Measurements from ENCODE around the gene PTCD3.

Gene PTCD3

DNA sequence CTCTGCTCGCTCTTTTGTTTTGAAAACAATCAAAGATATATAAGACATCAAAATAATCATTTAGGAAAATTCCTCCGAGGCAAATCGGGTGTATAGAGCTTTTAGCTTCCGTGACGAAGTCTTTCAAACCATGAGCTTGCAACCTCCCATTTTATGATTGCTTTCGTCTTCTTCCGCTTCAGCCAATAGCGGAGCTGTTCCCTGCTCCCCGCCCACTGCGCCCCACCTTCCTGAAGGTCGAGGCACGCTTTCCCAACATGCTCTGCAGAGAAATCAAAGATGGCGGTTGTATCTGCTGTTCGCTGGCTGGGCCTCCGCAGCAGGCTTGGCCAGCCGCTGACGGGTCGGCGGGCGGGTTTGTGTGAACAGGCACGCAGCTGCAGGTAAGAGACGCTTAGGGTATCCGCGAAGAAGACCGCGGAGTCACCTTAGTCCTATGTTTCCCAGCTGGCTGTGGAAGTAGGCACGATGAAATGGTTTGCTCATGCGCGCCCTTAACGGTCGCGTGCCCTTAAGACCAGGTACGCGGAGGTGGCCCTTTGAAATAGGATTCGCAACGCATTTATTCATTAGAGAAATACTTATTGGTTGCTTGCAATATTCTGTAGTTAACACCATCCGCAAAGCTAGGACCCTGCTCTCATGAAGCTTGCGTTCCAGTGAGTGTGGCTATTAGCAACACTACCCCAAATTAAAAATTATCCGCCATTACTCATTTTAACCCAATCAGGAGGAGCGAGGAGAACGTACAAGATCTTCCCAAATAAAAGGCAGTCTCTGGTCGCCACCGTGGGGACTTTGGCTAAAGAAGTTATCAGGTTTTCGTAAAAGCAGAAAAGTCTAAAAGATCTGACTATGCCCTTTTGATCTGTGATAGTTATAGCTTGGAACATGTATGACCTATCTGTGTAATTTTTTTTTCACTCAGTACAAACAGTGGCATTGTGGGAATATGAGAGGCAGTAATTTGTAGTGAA is at the start of gene PTCD3:
TSS of gene PTCD3 (plus strand) at position 267 of the 977 bp plus-strand sequence. CDS start at position 280, 13 bp downstream.
- DNase-seq = peak; percentile 92

DNA sequence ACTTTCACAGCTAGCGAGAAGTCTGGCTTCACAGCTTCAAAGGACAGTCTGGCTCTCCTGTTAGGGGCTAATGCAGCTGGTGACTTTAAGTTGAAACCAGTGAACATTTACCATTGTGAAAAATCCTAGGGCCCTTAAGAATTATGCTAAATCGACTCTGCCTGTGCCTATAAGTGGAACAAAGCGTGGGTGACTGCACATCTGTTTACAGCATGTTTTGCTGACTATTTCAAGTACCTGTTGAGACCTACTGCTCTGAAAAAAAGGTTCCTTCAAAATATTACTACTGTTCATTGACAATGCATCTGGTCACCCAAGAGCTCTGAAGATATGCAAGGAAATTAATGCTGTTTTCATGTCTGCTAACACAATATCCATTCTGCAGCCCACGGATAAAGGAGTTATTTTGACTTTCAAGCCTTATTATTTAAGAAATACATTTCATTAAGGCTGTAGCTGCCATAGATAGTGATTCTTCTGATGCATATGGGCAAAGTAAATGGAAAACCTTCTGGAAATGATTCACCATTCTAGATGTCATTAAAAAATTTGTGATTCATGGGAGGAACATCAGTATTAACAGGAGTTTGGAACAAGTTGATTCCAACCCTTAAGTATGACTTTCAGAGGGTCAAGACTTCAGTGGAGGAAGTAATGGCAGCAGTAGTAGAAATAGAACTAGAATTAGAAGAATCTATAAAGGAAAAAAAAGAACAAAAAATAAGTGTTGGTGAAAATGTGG is 49.3 kb upstream of the PTCD3 start:
- no peak for DNase-seq

DNA sequence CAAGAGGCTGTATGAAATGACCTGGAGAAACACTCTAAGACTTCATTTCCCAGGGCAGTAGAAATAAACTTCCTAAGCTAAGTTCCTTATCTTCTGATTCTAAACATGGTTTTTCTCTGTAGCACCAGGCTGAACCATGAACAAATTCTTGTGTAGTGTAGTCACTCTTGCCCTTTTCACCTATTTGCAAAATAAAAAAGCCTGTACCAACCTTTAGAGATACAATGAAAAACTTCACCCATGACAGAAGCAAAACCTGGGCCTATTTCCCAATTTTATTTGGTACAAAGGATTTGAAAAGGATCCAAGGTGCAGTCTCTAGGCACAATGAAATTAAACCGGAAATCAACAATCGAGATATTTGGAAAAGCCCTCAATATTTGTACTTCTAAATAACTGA is 44.0 kb upstream of the PTCD3 start:
- DNase-seq = no peak

DNA sequence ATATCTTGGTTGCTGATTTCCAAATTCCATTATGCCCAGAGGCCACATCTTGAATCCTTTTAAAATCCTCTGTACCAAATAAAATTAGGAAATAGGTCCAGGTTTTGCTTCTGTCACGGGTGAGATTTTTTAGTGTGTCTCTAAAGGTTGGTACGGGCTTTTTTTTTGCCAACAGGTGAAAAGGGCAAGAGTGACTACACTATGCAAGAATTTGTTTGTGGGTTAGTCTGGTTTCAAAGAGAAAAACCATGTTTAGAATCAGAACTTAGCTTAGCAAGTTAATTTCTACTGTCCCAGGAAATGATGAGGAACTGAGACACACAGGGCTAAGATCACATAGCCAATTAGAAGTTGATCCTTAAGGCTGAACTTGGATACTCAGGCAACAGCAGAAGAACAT is 42.0 kb upstream of the PTCD3 start:
- no peak for DNase-seq

DNA sequence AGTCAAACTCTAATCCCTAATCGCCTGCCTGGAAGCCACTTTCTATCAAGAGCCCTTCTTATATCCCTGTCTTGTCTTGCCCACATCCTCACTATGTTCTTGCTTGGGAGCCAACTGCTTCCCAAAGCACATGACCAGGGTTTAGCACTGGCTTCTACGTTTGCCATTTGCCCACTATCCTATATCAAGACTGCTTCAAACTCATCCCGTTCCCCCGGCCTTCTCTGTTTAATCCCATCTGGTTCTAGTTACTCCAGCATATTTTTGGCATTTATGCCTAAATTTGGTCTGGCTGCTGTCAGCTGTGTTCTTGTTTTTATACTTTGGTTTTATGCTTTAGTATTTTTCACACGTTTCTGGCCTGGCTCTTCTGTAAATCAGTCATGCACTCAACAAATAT is 40.5 kb upstream of the PTCD3 start:
- DNase-seq = no peak

DNA sequence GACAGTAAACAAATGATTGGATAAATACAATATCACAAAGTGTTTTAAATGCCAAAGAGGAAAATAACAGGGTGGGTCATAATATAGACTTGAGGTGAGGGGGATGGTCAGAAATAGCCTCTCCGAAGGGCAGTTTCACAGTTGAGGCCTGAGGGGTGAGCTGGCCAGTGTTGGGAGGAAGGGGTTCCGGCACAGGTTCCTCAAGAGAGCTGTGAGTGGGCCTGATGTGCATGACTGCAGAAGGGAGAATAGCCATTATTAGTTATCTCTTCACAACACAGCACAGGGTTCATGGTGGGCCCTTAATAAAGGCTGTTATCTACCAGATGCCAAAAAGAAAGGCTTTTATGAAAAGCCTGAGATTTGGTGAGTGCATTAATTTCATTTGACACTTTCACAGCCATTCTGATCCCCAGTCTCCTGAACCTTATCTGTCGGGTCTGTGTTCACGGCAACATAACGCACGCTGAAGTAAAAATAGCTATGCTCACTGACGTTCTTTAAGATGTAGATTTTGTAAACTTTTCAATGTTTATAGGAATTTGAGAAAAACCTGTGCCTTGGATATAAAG is 39.9 kb upstream of the PTCD3 start:
- no peak for DNase-seq

DNA sequence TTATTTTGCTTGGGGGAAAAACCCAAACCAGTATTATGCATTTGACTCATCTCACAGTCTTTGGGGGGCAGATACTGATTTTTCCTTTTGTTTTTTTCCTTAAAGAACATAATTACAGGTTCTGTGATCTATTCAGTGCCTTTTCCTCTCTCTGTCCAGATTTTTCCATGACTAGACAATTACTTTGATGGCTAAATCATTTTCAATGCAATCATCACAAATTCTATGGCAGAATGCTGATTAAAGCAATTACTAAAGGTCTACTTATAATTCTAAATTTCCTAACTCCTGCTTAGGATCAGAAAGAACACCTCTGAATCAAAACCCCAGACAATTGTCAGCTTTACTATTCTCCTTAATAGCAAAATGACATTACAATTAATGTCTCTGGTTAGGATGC is 39.1 kb upstream of the PTCD3 start:
- no peak for DNase-seq

DNA sequence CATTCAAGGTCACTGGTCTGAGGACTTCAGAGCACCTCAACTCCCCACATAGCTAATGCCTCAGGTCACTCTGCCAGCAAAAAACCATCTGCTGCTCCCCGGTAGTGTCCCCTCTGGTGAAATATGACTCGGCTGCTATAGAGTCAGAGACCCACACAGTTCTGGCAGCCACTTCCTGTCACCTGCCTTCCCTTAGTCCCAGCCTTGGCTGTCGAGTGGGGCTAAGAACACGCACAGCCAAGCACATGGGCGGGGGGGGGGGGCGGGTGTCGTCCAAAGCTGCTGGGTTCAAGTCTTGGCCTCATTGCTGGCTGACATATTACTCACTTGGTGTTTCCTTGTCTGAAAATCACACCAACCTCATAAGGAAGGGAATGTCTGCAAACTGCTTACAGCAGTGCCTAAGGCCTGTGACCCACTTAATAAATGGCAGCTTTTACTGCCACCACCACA is 37.9 kb upstream of the PTCD3 start:
- peak; percentile 20 for DNase-seq

DNA sequence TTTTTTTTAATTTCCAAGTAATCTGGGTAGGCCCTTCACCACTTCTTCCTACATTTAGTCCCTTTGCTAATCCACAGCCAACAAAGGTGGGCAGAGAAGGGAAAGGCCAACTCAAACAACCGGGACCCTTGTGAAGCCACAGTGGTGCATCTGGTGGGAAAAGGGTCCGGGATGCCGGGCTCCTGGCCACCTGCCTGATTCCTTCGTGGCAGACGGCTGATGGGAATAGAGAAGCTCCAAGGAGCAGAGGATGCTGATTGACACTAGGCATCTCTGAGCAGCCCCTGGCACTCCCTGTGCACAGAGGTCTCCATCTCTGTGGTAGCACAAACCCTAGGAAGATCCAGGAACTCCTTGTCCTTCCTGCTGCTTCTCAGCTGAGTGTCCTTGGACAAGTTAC is 37.4 kb upstream of the PTCD3 start:
- no peak for DNase-seq

DNA sequence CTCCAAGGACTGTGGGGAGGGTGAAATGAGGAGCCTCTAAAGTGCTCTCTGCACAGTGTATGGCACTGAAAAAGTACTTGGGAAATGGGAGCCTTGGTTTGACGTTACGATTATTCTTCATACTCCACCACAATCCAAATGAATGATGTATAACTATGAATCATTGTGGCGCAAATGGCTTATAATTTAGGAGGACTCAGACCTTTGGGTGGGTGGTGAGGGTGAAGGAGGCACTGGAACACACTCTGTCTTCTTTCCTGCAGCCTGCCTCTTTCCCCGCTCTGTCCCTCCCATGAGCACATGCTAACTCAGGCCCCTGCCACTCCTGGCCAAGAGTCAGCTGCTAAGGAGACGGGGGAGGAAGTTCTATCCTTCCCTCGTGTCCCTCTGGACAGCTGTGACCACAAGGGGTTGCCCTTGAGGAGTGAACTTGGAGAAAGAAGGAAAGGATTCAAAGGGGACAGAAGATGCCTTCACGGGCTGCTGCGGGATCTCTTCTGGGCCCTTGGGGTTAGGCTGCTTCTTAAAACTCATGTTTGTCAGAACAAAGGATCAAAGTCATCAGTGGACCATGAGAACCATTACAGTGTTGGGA is 36.8 kb upstream of the PTCD3 start:
- no peak for DNase-seq

DNA sequence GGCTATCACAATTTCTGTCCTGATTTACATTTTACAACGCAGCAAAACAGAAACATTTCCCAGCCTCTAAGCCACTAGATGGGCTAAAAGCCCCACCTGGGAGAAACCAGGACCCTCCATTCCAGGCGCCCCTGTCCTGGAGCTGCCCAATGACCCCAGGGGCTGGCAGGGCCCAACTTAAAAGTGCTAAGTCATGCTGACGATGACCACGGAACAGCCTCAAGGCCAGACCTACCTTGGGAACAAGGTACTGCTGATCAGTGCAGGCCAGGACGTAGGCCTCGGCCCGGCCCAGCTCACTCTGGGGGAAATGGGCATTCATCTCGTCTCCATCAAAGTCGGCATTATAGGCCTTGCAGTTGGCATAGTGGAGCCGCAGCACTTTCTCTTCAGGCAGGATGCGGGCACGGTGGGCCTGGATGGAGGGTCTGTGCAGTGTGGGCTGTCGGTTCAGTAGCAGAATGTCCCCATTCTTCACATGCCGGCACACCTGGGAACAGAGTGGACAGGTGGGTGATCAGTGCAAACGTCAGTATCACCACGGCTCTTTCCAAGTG is 36.2 kb upstream of the PTCD3 start:
- DNase-seq = no peak

DNA sequence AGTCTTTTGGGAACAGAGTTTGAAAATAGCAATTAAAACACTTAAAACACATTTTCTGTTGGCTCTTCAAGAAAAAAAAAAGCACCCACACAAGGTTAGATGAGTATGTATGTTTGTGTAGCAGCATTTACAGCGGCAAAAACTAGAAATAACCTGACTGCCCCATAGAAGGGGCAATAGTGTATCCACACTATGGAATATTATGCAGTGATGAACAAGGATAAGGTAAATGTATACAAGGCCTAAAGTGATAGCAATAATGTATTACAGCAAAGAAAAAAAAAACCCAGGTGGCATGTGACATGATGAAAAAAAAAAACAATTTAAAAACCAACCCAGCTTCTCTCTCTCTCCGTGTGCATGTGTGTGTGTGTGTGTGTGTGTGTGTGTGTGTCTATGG is 35.2 kb upstream of the PTCD3 start:
- DNase-seq = no peak

DNA sequence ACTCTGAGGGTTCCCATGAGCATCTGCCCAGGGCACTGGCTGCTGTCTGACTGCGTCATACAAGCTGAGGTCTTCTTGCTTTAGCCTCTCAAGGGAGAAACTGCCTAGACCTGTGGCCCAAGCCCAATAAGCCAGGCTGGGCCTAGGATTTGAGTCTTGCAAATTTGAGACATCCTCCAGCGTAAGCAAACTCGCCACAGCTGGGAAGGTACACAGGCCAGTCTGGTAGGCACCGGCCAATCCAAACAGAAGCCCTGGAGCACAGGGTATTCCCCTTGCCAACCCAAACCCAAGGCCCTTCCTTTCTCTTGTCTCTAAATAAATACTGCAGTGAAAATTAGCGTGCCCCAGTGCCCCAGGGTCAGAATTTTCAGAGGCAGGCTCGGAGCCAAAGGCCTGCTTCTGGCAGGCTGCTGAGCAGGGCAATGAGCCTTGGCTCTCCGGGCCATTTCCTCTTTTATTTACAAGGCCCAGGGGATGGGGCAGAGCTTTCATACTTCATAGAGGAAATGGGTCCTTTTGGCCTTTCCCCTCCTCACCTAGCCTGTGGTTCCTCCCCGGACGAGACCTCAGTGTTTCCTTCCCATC is 33.7 kb upstream of the PTCD3 start:
- no peak for DNase-seq

DNA sequence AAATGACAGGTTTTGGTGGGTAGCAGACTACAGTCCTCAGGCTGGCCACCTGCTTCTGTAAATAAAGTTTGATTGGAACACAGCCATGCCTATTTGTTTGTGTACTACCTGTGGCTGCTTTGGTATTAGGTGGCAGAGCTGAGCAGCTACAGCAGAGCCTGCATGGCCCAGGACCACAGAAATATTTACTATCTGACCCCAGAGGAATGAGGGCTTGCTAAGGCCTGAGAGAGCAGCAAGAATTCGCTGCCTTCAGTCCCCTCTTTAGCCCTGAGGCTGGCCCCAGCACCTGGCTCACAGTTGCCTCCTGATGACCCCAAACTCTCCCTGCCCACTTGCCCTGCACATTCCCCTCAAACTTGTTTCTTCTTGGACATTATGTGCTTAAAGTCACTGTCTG is 32.8 kb upstream of the PTCD3 start:
- DNase-seq = no peak

DNA sequence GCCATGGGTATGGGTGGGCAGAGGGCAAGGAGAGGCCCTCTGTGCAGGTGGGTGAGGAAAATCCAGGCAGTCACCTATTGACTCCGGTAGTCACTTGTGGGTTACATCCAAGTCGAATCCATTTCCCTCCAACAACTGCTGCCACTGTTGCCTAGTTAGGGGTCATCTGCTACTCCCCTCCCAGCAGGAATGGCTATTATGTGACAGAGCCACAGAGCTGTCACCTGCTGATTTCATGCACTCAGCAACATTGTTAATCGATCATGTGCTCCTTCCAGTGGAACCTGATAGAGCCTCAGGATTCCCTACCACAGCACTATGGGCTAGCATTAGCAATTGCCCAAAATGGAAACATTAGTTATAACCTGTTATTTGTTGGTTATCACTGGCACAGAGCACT is 31.8 kb upstream of the PTCD3 start:
- DNase-seq = no peak

DNA sequence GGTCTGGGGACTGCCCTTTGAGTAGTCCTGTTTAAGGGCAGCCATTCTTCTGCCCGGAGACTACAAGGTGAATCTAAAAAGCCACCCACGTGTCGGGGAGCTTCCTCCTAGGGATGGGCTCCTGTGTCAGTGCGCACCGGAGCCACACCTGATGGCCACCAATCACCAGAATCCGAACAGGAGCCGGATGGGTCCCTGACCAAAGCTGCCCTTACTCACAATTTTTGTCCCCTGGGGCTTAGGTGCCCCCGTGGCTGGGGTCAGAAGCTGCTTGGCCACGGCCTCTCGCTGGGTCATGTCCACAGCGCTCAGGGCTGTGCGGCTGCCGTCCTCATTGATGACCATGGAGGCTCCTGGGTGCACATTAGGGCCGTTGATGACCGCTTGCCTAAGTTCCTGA is 31.2 kb upstream of the PTCD3 start:
- no peak for DNase-seq

DNA sequence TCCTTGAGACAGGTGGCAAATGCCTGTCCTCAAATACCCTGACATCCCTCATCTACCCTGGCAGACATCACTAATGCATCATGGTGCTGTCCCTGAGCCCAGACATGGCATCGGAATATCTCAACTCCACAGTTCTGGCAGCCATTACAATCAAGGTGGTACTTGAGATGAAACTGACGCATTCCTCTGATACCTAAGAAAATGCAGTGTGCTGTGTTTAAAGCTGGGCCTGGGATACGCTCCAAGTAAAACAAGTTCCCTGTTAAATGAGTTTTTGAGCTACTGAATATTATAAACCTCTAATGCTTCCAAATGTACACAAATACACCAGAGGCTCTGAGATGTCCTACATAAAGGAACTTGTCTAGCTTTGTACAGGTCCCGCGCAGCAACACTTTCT is 30.1 kb upstream of the PTCD3 start:
- no peak for DNase-seq

DNA sequence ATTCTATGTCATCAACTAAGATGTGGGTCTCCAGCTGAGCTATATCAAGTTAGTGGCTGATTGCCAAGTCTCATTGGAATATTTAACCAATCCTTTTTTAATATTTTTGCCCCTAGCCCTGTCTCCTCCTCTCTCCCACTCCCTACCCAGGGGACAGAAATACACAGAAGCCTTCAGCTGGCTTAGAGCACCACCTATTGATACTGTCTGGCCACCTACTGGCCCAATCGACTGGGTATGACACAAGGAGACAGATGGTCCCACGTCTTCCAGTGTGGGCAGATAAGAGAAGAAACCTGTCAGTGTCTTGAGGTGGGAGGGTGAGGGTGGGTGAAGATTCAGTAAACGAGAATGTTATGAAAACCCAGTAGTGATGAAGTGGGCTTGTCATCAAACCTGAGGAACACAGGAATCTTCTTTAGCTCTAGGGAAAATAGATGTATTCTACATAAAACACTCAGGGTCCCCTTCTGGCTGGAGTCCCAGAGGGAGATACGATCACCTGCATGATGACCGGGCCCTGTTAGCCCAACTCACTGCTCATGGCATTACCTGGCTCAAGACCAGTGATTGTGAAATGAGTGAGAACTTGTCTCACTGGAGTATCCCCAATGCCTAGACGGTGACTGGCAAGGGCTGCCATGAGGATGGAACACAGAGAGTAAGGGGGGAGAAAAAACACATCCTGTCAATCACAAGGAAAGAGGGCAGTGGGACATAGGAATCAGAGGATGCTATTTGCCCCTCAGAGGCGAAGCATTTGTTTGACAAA is 27.1 kb upstream of the PTCD3 start:
- peak; percentile 27 for DNase-seq

DNA sequence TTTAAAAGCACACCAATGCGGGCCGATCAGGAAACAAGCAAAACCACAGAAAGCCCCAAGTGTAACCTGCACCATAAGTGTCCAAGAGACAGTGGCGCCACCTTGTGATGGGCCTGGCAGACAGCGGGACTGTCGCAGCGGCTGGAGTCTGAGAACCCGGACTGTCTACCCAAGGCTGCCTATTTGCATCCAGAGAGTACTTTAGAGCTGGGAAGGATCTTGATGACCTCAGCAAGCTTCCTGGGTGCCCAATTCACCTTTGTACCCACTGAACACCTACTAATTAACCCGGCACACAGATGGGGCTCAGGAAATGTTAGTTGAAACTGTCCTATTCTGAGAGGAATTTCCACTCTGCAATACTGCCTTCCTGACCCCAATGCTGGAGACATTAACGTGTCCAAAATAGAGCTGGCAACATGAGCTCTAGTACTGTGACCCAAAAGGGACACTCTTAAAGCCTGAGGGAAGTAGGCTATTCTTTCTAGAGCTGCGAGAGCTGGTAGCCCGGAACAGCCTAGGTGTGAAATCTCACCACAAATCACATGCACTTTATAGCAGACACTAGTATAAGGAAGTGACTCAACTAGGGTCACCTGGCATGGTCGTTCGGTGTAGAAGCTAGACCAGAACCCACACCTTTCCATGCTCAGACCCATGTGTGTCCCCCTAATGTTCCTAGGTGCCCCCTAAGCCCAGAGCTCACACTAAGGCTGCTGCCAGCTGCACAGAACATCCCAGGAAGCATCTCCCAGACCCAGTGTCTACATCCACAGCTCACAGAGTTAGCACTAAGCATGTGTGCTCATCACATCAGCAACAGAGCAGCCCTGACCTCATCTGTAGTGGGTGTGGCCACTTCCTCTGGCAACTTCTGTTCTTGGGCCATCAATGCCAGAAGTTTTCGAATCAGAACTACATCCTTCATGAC is 25.8 kb upstream of the PTCD3 start:
- peak; percentile 88 for DNase-seq

DNA sequence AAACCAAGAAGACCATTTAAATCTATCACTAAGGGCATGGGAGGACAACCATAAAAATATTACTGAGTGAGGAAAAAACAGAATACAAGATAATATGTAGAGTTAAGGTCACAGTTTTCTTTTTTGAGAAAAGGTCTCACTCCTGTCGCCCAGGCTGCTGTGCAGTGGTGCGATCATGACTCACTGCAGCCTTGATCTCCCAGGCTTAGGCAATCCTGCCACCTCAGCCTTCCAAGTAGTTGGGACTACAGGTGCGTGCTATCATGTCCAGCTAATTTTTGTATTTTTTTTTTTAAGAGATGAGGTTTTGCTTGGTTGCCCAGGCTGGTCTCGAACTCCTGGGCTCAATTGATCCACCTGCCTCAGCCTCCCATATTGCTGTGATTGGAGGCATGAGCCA is 24.3 kb upstream of the PTCD3 start:
- DNase-seq = no peak

DNA sequence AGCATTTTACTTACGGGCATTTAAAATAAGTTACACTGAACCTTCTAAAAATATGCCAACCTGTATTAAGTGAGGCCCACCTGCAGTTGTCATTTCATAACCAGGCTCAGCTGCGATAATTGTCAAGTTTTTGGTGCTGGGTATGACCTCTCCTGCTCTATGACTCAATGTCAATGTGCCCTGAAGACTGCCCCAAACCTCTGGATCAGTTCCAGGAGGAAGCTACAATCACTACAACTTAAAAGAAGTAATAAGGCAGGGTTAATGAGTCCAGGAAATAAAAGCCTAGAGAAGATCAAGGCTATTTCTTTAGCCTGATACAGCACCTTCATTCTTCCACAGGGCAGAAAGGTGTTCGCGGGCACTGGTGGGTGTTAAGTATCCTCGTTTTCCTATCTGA is 23.3 kb upstream of the PTCD3 start:
- DNase-seq = no peak
